ENCODE data around the gene SLC22A17.
"Not testable (repeated sequence)": the region's sequence is repeated elsewhere in the genome, so short reads cannot be mapped to it uniquely, and the experiment has no call there.

Gene SLC22A17

GRCh38 chr14:23339506-23340268 is 13.0 kb downstream of the SLC22A17 start:
- DNase-seq (ENCODE audit: low read depth), result no peak
- no peak overlapping the region for H3K4me3 ChIP-seq (ENCODE audit: low read depth, low read length)
- TF ChIP-seq, protein P1, sequence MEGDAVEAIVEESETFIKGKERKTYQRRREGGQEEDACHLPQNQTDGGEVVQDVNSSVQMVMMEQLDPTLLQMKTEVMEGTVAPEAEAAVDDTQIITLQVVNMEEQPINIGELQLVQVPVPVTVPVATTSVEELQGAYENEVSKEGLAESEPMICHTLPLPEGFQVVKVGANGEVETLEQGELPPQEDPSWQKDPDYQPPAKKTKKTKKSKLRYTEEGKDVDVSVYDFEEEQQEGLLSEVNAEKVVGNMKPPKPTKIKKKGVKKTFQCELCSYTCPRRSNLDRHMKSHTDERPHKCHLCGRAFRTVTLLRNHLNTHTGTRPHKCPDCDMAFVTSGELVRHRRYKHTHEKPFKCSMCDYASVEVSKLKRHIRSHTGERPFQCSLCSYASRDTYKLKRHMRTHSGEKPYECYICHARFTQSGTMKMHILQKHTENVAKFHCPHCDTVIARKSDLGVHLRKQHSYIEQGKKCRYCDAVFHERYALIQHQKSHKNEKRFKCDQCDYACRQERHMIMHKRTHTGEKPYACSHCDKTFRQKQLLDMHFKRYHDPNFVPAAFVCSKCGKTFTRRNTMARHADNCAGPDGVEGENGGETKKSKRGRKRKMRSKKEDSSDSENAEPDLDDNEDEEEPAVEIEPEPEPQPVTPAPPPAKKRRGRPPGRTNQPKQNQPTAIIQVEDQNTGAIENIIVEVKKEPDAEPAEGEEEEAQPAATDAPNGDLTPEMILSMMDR (IDR thresholded peaks at IDR 0.05; ENCODE audit: control insufficient read depth, extremely low read depth, insufficient read depth), result no peak

GRCh38 chr14:23335623-23336022 is 17.1 kb downstream of the SLC22A17 start:
- TF ChIP-seq, protein P1 (IDR thresholded peaks at IDR 0.05; ENCODE audit: control insufficient read depth, extremely low read depth, insufficient read depth), result no peak
- no peak overlapping the region for H3K4me3 ChIP-seq (ENCODE audit: low read depth, low read length)
- no peak for DNase-seq (ENCODE audit: low read depth)

DNA sequence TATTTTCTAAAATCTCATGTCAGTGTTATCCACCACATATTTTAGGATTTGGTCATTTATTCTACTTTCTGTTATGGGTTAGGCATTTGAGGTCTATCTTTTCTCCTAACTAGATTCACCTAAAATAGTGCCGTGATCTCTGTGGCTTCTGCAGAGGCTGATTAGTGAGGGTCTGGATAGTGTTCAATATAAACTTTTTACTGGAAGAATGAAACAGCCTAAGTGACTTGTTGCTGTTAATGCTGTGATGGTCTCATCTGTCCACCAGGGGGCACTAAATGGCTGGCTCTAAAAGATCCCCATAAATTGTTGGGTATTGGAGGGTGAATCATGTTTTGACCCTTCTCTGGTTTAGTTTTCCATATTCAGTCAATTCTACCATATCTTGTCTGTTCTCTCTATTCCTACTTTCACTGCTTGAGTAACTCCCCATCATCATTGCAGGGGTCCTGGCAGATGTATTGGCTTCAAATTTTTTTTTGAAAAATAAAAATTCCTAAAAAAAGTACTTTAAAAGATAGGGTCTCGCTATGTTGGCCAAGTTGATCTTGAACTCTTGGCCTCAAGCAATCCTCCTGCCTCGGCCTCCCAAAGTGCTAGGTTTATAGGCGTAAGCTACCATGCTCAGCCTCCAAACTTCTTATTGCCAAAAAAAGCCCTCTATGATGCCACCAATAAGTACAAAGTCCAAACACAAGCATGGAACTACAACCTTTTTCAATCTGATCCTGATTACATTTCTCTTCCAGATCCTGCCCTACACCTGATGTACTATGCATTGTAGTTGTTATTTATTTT is 24.5 kb downstream of the SLC22A17 start:
- TF ChIP-seq, protein P1 (IDR thresholded peaks at IDR 0.05; ENCODE audit: control insufficient read depth, extremely low read depth, insufficient read depth), result peak; percentile 89
- peak; percentile 47 for DNase-seq (ENCODE audit: low read depth)
- no peak overlapping the region for H3K4me3 ChIP-seq (ENCODE audit: low read depth, low read length)

GRCh38 chr14:23326491-23327332 is 26.0 kb downstream of the SLC22A17 start:
- DNase-seq (ENCODE audit: low read depth), result no peak
- TF ChIP-seq, protein P1 (IDR thresholded peaks at IDR 0.05; ENCODE audit: control insufficient read depth, extremely low read depth, insufficient read depth), result no peak
- no peak overlapping the region for H3K4me3 ChIP-seq (ENCODE audit: low read depth, low read length)

DNA sequence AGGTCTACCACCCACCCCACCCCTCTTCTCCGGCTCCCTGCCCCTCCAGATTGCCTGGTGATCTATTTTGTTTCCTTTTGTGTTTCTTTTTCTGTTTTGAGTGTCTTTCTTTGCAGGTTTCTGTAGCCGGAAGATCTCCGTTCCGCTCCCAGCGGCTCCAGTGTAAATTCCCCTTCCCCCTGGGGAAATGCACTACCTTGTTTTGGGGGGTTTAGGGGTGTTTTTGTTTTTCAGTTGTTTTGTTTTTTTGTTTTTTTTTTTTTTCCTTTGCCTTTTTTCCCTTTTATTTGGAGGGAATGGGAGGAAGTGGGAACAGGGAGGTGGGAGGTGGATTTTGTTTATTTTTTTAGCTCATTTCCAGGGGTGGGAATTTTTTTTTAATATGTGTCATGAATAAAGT is 26.9 kb downstream of the SLC22A17 start:
- not testable (repeated sequence) for DNase-seq (ENCODE audit: low read depth)

GRCh38 chr14:23324993-23325392 is 27.7 kb downstream of the SLC22A17 start:
- TF ChIP-seq, protein P1 (IDR thresholded peaks at IDR 0.05; ENCODE audit: control insufficient read depth, extremely low read depth, insufficient read depth), result no peak
- no peak overlapping the region for H3K4me3 ChIP-seq (ENCODE audit: low read depth, low read length)
- no peak for DNase-seq (ENCODE audit: low read depth)

More for the DNA sequence above, 26.9 kb downstream of the SLC22A17 start:
- not testable (repeated sequence) for H3K4me3 ChIP-seq (ENCODE audit: low read depth, low read length)

DNA sequence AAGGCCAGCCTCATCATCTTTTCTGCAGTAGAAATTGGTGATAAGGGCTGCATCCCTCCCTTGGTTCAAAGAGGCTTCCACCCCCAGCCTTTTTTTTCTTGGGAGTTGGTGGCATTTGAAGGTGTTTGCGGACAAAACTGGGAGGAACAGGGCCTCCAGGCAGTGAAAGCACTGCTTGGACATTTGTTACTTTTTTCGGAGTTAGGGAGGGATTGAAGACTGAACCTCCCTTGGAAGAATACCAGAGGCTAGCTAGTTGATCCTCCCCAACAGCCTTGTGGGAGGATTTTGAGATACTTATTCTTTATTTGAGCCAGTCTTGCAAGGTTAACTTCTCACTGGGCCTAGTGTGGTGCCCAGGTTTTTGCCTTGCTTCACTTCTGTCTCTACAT is 28.2 kb downstream of the SLC22A17 start:
- TF ChIP-seq, protein P1 (IDR thresholded peaks at IDR 0.05; ENCODE audit: control insufficient read depth, extremely low read depth, insufficient read depth), result no peak
- H3K4me3 ChIP-seq (ENCODE audit: low read depth, low read length), result no peak overlapping the region
- DNase-seq (ENCODE audit: low read depth), result no peak

All from LNCaP clone FGC (cell line).